ENCODE results near the gene RAPGEF4. TPM values are rescaled to one million over a fixed set of nuclear protein-coding genes. Genes with fewer than 3 reads are reported as not detected.

The RAPGEF4 gene
- total RNA-seq, 1 donor from 2014 or later: 1.7 TPM

GRCh38 chr2:172967036-172967982 lies 231.7 kb downstream of the RAPGEF4 start:
- Mint-ChIP-seq H3K27ac (ENCODE audit: unreplicated experiment) (no peak overlapping the region), H3K9me3 (no peaks in the 10 kb centered on the region), H3K4me1 (peaks cover 31% of the 10 kb centered on the region), H3K4me3 (no peak overlapping the region), H3K36me3 (ENCODE audit: low read depth) (no peaks in the 10 kb centered on the region), H3K27me3 (ENCODE audit: low read depth) (no peaks in the 10 kb centered on the region)
- no peak for TF ChIP-seq CTCF (conservative IDR thresholded peaks at IDR 0.05)
- DNase-seq (ENCODE audit: low read depth, low spot score): no peak

- Mint-ChIP-seq H3K9me3 (no peaks in the 10 kb centered on the region), H3K27ac (ENCODE audit: unreplicated experiment) (peak overlapping the region; percentile 76), H3K4me3 (no peak overlapping the region), H3K4me1 (peaks cover 23% of the 10 kb centered on the region), H3K27me3 (ENCODE audit: low read depth) (no peaks in the 10 kb centered on the region), H3K36me3 (ENCODE audit: low read depth) (no peaks in the 10 kb centered on the region)
- no peak for TF ChIP-seq CTCF (conservative IDR thresholded peaks at IDR 0.05)
- no peak for DNase-seq (ENCODE audit: low read depth, low spot score)
Measured at GRCh38 chr2:172968061-172968469, 232.4 kb downstream of the RAPGEF4 start.

GRCh38 chr2:172969166-172969565 lies 233.5 kb downstream of the RAPGEF4 start:
- DNase-seq (ENCODE audit: low read depth, low spot score): no peak
- Mint-ChIP-seq H3K36me3 (ENCODE audit: low read depth) (no peaks in the 10 kb centered on the region), H3K27ac (ENCODE audit: unreplicated experiment) (no peak overlapping the region), H3K9me3 (no peaks in the 10 kb centered on the region), H3K27me3 (ENCODE audit: low read depth) (no peaks in the 10 kb centered on the region), H3K4me1 (peaks cover 20% of the 10 kb centered on the region), H3K4me3 (no peak overlapping the region)
- no peak for TF ChIP-seq CTCF (conservative IDR thresholded peaks at IDR 0.05)

GRCh38 chr2:172969609-172970008 lies 234.0 kb downstream of the RAPGEF4 start:
- no peak for DNase-seq (ENCODE audit: low read depth, low spot score)
- peaks cover 20% of the 10 kb centered on the region for H3K4me1 Mint-ChIP-seq
- no peak for TF ChIP-seq CTCF (conservative IDR thresholded peaks at IDR 0.05)
- H3K9me3 Mint-ChIP-seq: no peaks in the 10 kb centered on the region
- H3K4me3 Mint-ChIP-seq: no peak overlapping the region
- H3K27me3 Mint-ChIP-seq (ENCODE audit: low read depth): no peaks in the 10 kb centered on the region
- no peak overlapping the region for H3K27ac Mint-ChIP-seq (ENCODE audit: unreplicated experiment)
- H3K36me3 Mint-ChIP-seq (ENCODE audit: low read depth): no peaks in the 10 kb centered on the region

GRCh38 chr2:172970660-172971059 lies 235.0 kb downstream of the RAPGEF4 start:
- H3K36me3 Mint-ChIP-seq (ENCODE audit: low read depth): no peaks in the 10 kb centered on the region
- H3K4me3 Mint-ChIP-seq: no peak overlapping the region
- H3K27ac Mint-ChIP-seq (ENCODE audit: unreplicated experiment): no peak overlapping the region
- TF ChIP-seq CTCF (conservative IDR thresholded peaks at IDR 0.05): no peak
- no peaks in the 10 kb centered on the region for H3K27me3 Mint-ChIP-seq (ENCODE audit: low read depth)
- peaks cover 17% of the 10 kb centered on the region for H3K4me1 Mint-ChIP-seq
- no peak for DNase-seq (ENCODE audit: low read depth, low spot score)
- H3K9me3 Mint-ChIP-seq: no peaks in the 10 kb centered on the region
